ENCODE measurements around the gene TCF4. TPM values are rescaled to one million over a fixed set of nuclear protein-coding genes. Genes with fewer than 3 reads are reported as not detected.

The TCF4 gene
- total RNA-seq, result 10 to 100 TPM; 31.6 to 34.0 TPM

GRCh38 chr18:55588111-55588869, at the start of gene TCF4:
TCF4 (minus strand) TSS chr18:55588192; CDS start chr18:55587116, 1,076 bp downstream.
- peak within 1 kb of the TSS; percentile 21 to 83 (median 62) for H3K27ac ChIP-seq
- WGBS, 2 donors, result 0 to 3% methylated on average over 31 to 39 of the region's 46 CpGs
- intact Hi-C loops (cut with DNase I), result no loop called here

GRCh38 chr18:55637204-55637603, 49.2 kb upstream of the TCF4 start:
- TF ChIP-seq CTCF (IDR thresholded peaks at IDR 0.05) (no peak), POLR2A (IDR thresholded peaks at IDR 0.05) (no peak)
- ATAC-seq (no peak), DNase-seq (no peak)
- no peak overlapping the region for H3K4me3 ChIP-seq
- H3K4me1 ChIP-seq, result no peaks in the 10 kb centered on the region
- no peaks in the 10 kb centered on the region for H3K9me3 ChIP-seq
- H3K27me3 ChIP-seq, result no peaks in the 10 kb centered on the region
- WGBS, 2 donors, result 27 to 33% methylated on average over 8 of the region's 8 CpGs
- H3K36me3 ChIP-seq (replicated peaks in 1 of 2; ENCODE audit: insufficient read depth in 1 of 2, low read depth in 2 of 2), result no peaks in the 10 kb centered on the region
- intact Hi-C loops (cut with DNase I), result no loop called here
- no peak overlapping the region for H3K27ac ChIP-seq

More at GRCh38 chr18:55588111-55588869, at the start of gene TCF4:
- ATAC-seq (peak; percentile 45), DNase-seq (peak; percentile 50 to 68 (median 52))
- Histone ChIP-seq H3K9me3 (no peaks in the 10 kb centered on the region), H3K36me3 (replicated peaks in 1 of 2; ENCODE audit: insufficient read depth in 1 of 2, low read depth in 2 of 2) (no peaks in the 10 kb centered on the region), H3K27me3 (no peaks in the 10 kb centered on the region), H3K4me3 (peak within 1 kb of the TSS; percentile 29 to 50), H3K4me1 (no peaks in the 10 kb centered on the region)
- TF ChIP-seq POLR2A (IDR thresholded peaks at IDR 0.05), result peak in 1 of 3 donors; percentile 37
- TF ChIP-seq CTCF (IDR thresholded peaks at IDR 0.05), result no peak

GRCh38 chr18:55635439-55635838, 47.4 kb upstream of the TCF4 start:
- TF ChIP-seq POLR2A (IDR thresholded peaks at IDR 0.05) (no peak), CTCF (IDR thresholded peaks at IDR 0.05) (no peak)
- ATAC-seq, result no peak

GRCh38 chr18:55634545-55634944, 46.6 kb upstream of the TCF4 start:
- TF ChIP-seq POLR2A (IDR thresholded peaks at IDR 0.05) (no peak), CTCF (IDR thresholded peaks at IDR 0.05) (no peak)
- H3K4me3 ChIP-seq, result no peak overlapping the region
- H3K9me3 ChIP-seq, result no peaks in the 10 kb centered on the region
- no peaks in the 10 kb centered on the region for H3K4me1 ChIP-seq
- no peak overlapping the region for H3K27ac ChIP-seq
- no peaks in the 10 kb centered on the region for H3K36me3 ChIP-seq (replicated peaks in 1 of 2; ENCODE audit: insufficient read depth in 1 of 2, low read depth in 2 of 2)
- intact Hi-C loops (cut with DNase I), result no loop called here
- no peaks in the 10 kb centered on the region for H3K27me3 ChIP-seq
- DNase-seq, result no peak
- ATAC-seq, result no peak
- 68 to 79% methylated on average over 3 of the region's 3 CpGs for WGBS, 2 donors

More at GRCh38 chr18:55635439-55635838, 47.4 kb upstream of the TCF4 start:
- H3K36me3 ChIP-seq (replicated peaks in 1 of 2; ENCODE audit: insufficient read depth in 1 of 2, low read depth in 2 of 2), result no peaks in the 10 kb centered on the region
- no peaks in the 10 kb centered on the region for H3K4me1 ChIP-seq
- H3K27ac ChIP-seq, result no peak overlapping the region
- H3K4me3 ChIP-seq, result no peak overlapping the region
- no peaks in the 10 kb centered on the region for H3K27me3 ChIP-seq
- WGBS, 2 donors, result 28 to 32% methylated on average over 2 of the region's 2 CpGs
- DNase-seq, result no peak
- intact Hi-C loops (cut with DNase I), result no loop called here
- no peaks in the 10 kb centered on the region for H3K9me3 ChIP-seq

GRCh38 chr18:55633032-55633431, 45.0 kb upstream of the TCF4 start:
- H3K27me3 ChIP-seq, result no peaks in the 10 kb centered on the region
- no peaks in the 10 kb centered on the region for H3K4me1 ChIP-seq
- H3K9me3 ChIP-seq, result no peaks in the 10 kb centered on the region
- no peak overlapping the region for H3K27ac ChIP-seq
- intact Hi-C loops (cut with DNase I), result no loop called here
- ATAC-seq, result no peak
- no peak for DNase-seq
- WGBS, 2 donors, result 86 to 96% methylated on average over 2 of the region's 2 CpGs
- TF ChIP-seq CTCF (IDR thresholded peaks at IDR 0.05) (no peak), POLR2A (IDR thresholded peaks at IDR 0.05) (no peak)
- no peaks in the 10 kb centered on the region for H3K36me3 ChIP-seq (replicated peaks in 1 of 2; ENCODE audit: insufficient read depth in 1 of 2, low read depth in 2 of 2)
- no peak overlapping the region for H3K4me3 ChIP-seq
